WTC11 (cell line): ENCODE results near the gene GLS. TPM values are rescaled to one million over a fixed set of nuclear protein-coding genes. Genes with fewer than 3 reads are reported as not detected.

Source experiments
- ATAC-seq: fragments of 200-7000 bp; cut with Tn5 transposase; 2 replicates; pipeline ENCODE4 v1.10.0; 2021; ENCODE audit warnings: mild to moderate bottlenecking, moderate library complexity
- CTCF ChIA-PET: fragments of 300-600 bp; sonication (Branson Sonifier 250); formaldehyde crosslinking; loops from one replicate; lab custom pipeline; 2021; ENCODE audit warnings: antibody characterized with exemption; lab: Charles Lee
- POLR2A ChIA-PET: fragments of 350-600 bp; sonication (Branson Sonifier 250); formaldehyde crosslinking; loops from one replicate; lab custom pipeline; 2021; ENCODE audit warnings: antibody characterized with exemption; lab: Charles Lee
- DNase-seq: peaks from one replicate; pipeline ENCODE4 v3.0.0; 2021; ENCODE audit warnings: low spot score
- H3K27ac Mint-ChIP-seq: 2 replicates; pipeline ENCODE4 v1.8.0; 2021; ENCODE audit warnings: mixed read lengths
- H3K27me3 Mint-ChIP-seq: 2 replicates; pipeline ENCODE4 v1.8.0; 2021; ENCODE audit warnings: low read depth, mild to moderate bottlenecking, moderate library complexity, mixed read lengths
- H3K36me3 Mint-ChIP-seq: 2 replicates; pipeline ENCODE4 v1.8.0; 2021; ENCODE audit warnings: mixed read lengths
- H3K4me1 Mint-ChIP-seq: 2 replicates; pipeline ENCODE4 v1.8.0; 2022; ENCODE audit warnings: mixed read lengths
- H3K4me3 Mint-ChIP-seq: 2 replicates; pipeline ENCODE4 v1.8.0; 2021; ENCODE audit warnings: mild to moderate bottlenecking, moderate library complexity, mixed read lengths
- H3K9me3 Mint-ChIP-seq: 2 replicates; pipeline ENCODE4 v1.8.0; 2021; ENCODE audit warnings: mixed read lengths
- AFF4 ChIP-seq: sonication (generic); formaldehyde crosslinking; IDR thresholded peaks from 2 replicates; pipeline ENCODE4 v1.8.1; 2023; ENCODE audit warnings: mild to moderate bottlenecking, missing genetic modification reagents, borderline replicate concordance
- ARID4B ChIP-seq: sonication (generic); formaldehyde crosslinking; IDR thresholded peaks from 2 replicates; pipeline ENCODE4 v1.8.0; 2023; ENCODE audit warnings: missing genetic modification reagents, mild to moderate bottlenecking, borderline replicate concordance
- ATF2 ChIP-seq: sonication (generic); formaldehyde crosslinking; IDR thresholded peaks from 2 replicates; pipeline ENCODE4 v1.8.1; 2022; ENCODE audit warnings: low read depth, missing genetic modification reagents, borderline replicate concordance
- CBFB ChIP-seq: sonication (generic); formaldehyde crosslinking; IDR thresholded peaks from 2 replicates; pipeline ENCODE4 v1.8.1; 2022; ENCODE audit warnings: mild to moderate bottlenecking, low read depth, missing genetic modification reagents
- ELF4 ChIP-seq: sonication (generic); formaldehyde crosslinking; IDR thresholded peaks from 2 replicates; pipeline ENCODE4 v1.8.1; 2022; ENCODE audit warnings: low read depth, mild to moderate bottlenecking, moderate library complexity, missing genetic modification reagents
- EMX1 ChIP-seq: fragments of 250-450 bp; sonication (Bioruptor Pico); IDR thresholded peaks from 2 replicates; pipeline ENCODE4 v1.8.0; 2021; ENCODE audit warnings: mild to moderate bottlenecking
- FOXK1 ChIP-seq: sonication (generic); formaldehyde crosslinking; IDR thresholded peaks from 2 replicates; pipeline ENCODE4 v1.8.0; 2022; ENCODE audit warnings: mild to moderate bottlenecking, moderate library complexity, missing genetic modification reagents
- IRF2 ChIP-seq: sonication (generic); formaldehyde crosslinking; IDR thresholded peaks from 2 replicates; pipeline ENCODE4 v1.8.0; 2022; ENCODE audit warnings: low read depth, missing genetic modification reagents, borderline replicate concordance
- KAT7 ChIP-seq: sonication (generic); formaldehyde crosslinking; IDR thresholded peaks from 2 replicates; pipeline ENCODE4 v1.8.1; 2023; ENCODE audit warnings: missing genetic modification reagents, mild to moderate bottlenecking, borderline replicate concordance
- MAX ChIP-seq: sonication (generic); formaldehyde crosslinking; IDR thresholded peaks from 2 replicates; pipeline ENCODE4 v1.8.0; 2022; ENCODE audit warnings: mild to moderate bottlenecking, missing genetic modification reagents
- MYBL2 ChIP-seq: sonication (generic); formaldehyde crosslinking; IDR thresholded peaks from 2 replicates; pipeline ENCODE4 v1.8.1; 2023; ENCODE audit warnings: mild to moderate bottlenecking, moderate library complexity, missing genetic modification reagents
- PREB ChIP-seq: sonication (generic); formaldehyde crosslinking; IDR thresholded peaks from 2 replicates; pipeline ENCODE4 v1.8.1; 2022; ENCODE audit warnings: mild to moderate bottlenecking, missing genetic modification reagents, moderate library complexity, borderline replicate concordance
- PRRX2 ChIP-seq: fragments of 250-450 bp; sonication (Bioruptor Pico); IDR thresholded peaks from 2 replicates; pipeline ENCODE4 v1.8.0; 2021; ENCODE audit warnings: mild to moderate bottlenecking
- RELA ChIP-seq: sonication (generic); formaldehyde crosslinking; IDR thresholded peaks from 2 replicates; pipeline ENCODE4 v1.8.1; 2022; ENCODE audit warnings: missing genetic modification reagents, mild to moderate bottlenecking, borderline replicate concordance
- TCF7 ChIP-seq: sonication (generic); formaldehyde crosslinking; IDR thresholded peaks from 2 replicates; pipeline ENCODE4 v1.8.0; 2022; ENCODE audit warnings: mild to moderate bottlenecking, low read depth, missing genetic modification reagents, moderate library complexity
- ZMAT4 ChIP-seq: fragments of 250-450 bp; sonication (Bioruptor Pico); IDR thresholded peaks from 2 replicates; pipeline ENCODE4 v1.9.0; 2021; ENCODE audit warnings: mild to moderate bottlenecking
- ZNF138 ChIP-seq: sonication (generic); formaldehyde crosslinking; conservative IDR thresholded peaks from 2 replicates; pipeline ENCODE4 v1.8.1; 2022; ENCODE audit warnings: mild to moderate bottlenecking, moderate library complexity, missing genetic modification reagents
- ZNF281 ChIP-seq: sonication (generic); formaldehyde crosslinking; IDR thresholded peaks from 2 replicates; pipeline ENCODE4 v1.8.0; 2023; ENCODE audit warnings: mild to moderate bottlenecking, missing genetic modification reagents
- total RNA-seq: library from RNA; stranded (reverse); gene quantifications from 3 replicates; pipeline ENCODE4 v1.2.3, GENCODE V29; 2021

The GLS gene
- total RNA-seq, 1 experiment from 2014 or later = 115 TPM

- no peak for TF ChIP-seq ARID4B
- TF ChIP-seq MAX (CRISPR knock-in tag) = no peak
- no peak for TF ChIP-seq ZNF138 (CRISPR knock-in tag)
- TF ChIP-seq IRF2 = no peak
- TF ChIP-seq, all 79 proteins: peak for 0
Measured at GRCh38 chr2:190867212-190867611, 13.4 kb upstream of the GLS start (continued).

- Mint-ChIP-seq H3K27ac (no peak overlapping the region), H3K36me3 (peaks cover 26% of the 10 kb centered on the region), H3K4me1 (peaks cover 39% of the 10 kb centered on the region), H3K4me3 (no peak overlapping the region), H3K27me3 (peaks cover 9% of the 10 kb centered on the region; the same call in 1 of the 2 replicates), H3K9me3 (peaks cover 37% of the 10 kb centered on the region)
- no peak for ATAC-seq
- POLR2A ChIA-PET = no interaction called here
- TF ChIP-seq ATF2 (no peak), TCF7 (CRISPR knock-in tag) (no peak), FOXK1 (CRISPR knock-in tag) (no peak), AFF4 (CRISPR knock-in tag) (no peak), KAT7 (CRISPR knock-in tag) (no peak), ELF4 (CRISPR knock-in tag) (no peak), PRRX2 (CRISPR knock-in tag) (no peak), EMX1 (CRISPR knock-in tag) (no peak), CBFB (CRISPR knock-in tag) (no peak), MYBL2 (no peak)
- no peak for DNase-seq
- CTCF ChIA-PET = interaction anchor here (1.9 kb wide), 1 partner anchor 17 kb away, joined by 8 read pairs; no protein-coding TSS in a partner anchor
Measured at GRCh38 chr2:190867832-190868231, 12.8 kb upstream of the GLS start.

- H3K9me3 Mint-ChIP-seq = peaks cover 37% of the 10 kb centered on the region
- POLR2A ChIA-PET = no interaction called here
- DNase-seq (no peak), ATAC-seq (peak; percentile 84)
- peaks cover 9% of the 10 kb centered on the region; the same call in 1 of the 2 replicates for H3K27me3 Mint-ChIP-seq
- 0 out of 2 replicates have a peak overlapping the region, but pooled peaks have one; percentile 36 for H3K27ac Mint-ChIP-seq
- peaks cover 33% of the 10 kb centered on the region for H3K4me1 Mint-ChIP-seq
- no peak overlapping the region for H3K4me3 Mint-ChIP-seq
- CTCF ChIA-PET = interaction anchor here (1.9 kb wide), 1 partner anchor 19 kb away, joined by 5 read pairs; no protein-coding TSS in a partner anchor
- TF ChIP-seq PREB (no peak), RELA (CRISPR knock-in tag) (no peak), ZMAT4 (CRISPR knock-in tag) (peak; percentile 46; the same call in 1 of the 2 replicates), ZNF281 (CRISPR knock-in tag) (no peak)
- TF ChIP-seq, all 79 proteins: peak for 1
- H3K36me3 Mint-ChIP-seq = peaks cover 26% of the 10 kb centered on the region
Measured at GRCh38 chr2:190869721-190870120, 10.9 kb upstream of the GLS start.
